Stomach (tissue), 9 donors: ENCODE measurements around the gene ZBTB44. TPM values are rescaled to one million over a fixed set of nuclear protein-coding genes. Genes with fewer than 3 reads are reported as not detected.

Experiments
- DNase-seq, 2 donors: peaks; one replicate each; pipeline versions ENCODE4 v3.0.0 to v3.0.0-alpha.2; 2013 to 2019
- H3K27ac ChIP-seq, 5 donors: fragments of 200-600 bp in 4 of 5; sonication (generic) in 4 of 5; one replicate each; pipeline ENCODE4 v1.5.1; 2013 to 2019; ENCODE audit warnings: mild to moderate bottlenecking in 1 of 5, moderate library complexity in 1 of 5
- H3K27me3 ChIP-seq, 3 donors: fragments of 200-600 bp; sonication (generic); one replicate each; pipeline ENCODE4 v1.5.1; 2017 to 2019; ENCODE audit warnings: mixed run types in 1 of 3
- H3K36me3 ChIP-seq, 4 donors: fragments of 200-600 bp; sonication (generic); 1 replicate in 3 of 4; 2 replicates in 1 of 4; pipeline ENCODE4 v1.5.1; 2016 to 2019
- H3K4me1 ChIP-seq, 4 donors: fragments of 200-600 bp; sonication (generic); one replicate each; pipeline ENCODE4 v1.5.1; 2016 to 2019
- H3K4me3 ChIP-seq, 4 donors: fragments of 200-600 bp; sonication (generic) in 3 of 4; one replicate each; pipeline ENCODE4 v1.5.1; 2016 to 2019; ENCODE audit warnings: mild to moderate bottlenecking in 1 of 4
- H3K9me3 ChIP-seq, 4 donors: fragments of 200-600 bp; sonication (generic); one replicate each; pipeline ENCODE4 v1.5.1; 2016 to 2019
- EP300 ChIP-seq: sonication (generic); formaldehyde crosslinking; IDR thresholded peaks from one replicate; pipeline ENCODE4 v1.6.1; 2017; ENCODE audit warnings: antibody characterized with exemption
- POLR2A ChIP-seq, 4 donors: fragments of 450-650 bp; IDR thresholded peaks; one replicate each; pipeline ENCODE4 v1.6.1; 2016; ENCODE audit warnings: antibody characterized with exemption in 4 of 4, control low read depth in 2 of 4, mild to moderate bottlenecking in 1 of 4, moderate library complexity in 1 of 4
- POLR2AphosphoS5 ChIP-seq, 3 donors: sonication (generic); formaldehyde crosslinking; IDR thresholded peaks; one replicate each; pipeline ENCODE4 v1.6.1; 2016; ENCODE audit warnings: antibody characterized with exemption in 3 of 3
- WGBS, 5 donors: extraction: QIAGEN DNeasy Blood & Tissue Kit in 3 of 5; methylation state at CpG; one replicate each; pipeline versions ENCODE4 v1.1.5 to v1.1.7; 2013 to 2018; 5-methylcytosine and 5-hydroxymethylcytosine counted together
- intact Hi-C: fragments of 100-400 bp; cut with DNase I; formaldehyde crosslinking; loops from one replicate; pipeline ENCODE4 v1.15.1; 2023; ENCODE audit warnings: low total_unique reads
- polyA plus RNA-seq, 3 donors: library from polyadenylated mRNA; stranded (reverse); fragments of 200-250 nt; gene quantifications; one replicate each; pipeline ENCODE4 v1.2.3, GENCODE V29; 2013
- total RNA-seq, 5 donors: library from RNA; depleted of rRNA; stranded (reverse); fragments of >200 nt; gene quantifications; one replicate each; pipeline versions ENCODE4 v1.1.0 to v1.2.3, GENCODE V29; 2014 to 2016
- TF ChIP-seq, protein P1 (sequence below), 7 experiments: fragments of 450-650 bp in 4 of 7; fragments of 200-600 bp in 3 of 7; sonication (generic) in 3 of 7; IDR thresholded peaks; one replicate each; pipeline ENCODE4 v1.5.1; 2016 to 2019; ENCODE audit warnings: antibody characterized with exemption in 7 of 7, control low read depth in 2 of 7, mild to moderate bottlenecking in 1 of 7
- donor health status: healthy with polysubstance abuse.
- donor health status: Bipolar disorder and iron deficiency.
- donor health status: healthy.

ZBTB44 gene
- total and polyA plus RNA-seq, 8 donors, result 8.4 to 123 (median 35.9) TPM

DNA sequence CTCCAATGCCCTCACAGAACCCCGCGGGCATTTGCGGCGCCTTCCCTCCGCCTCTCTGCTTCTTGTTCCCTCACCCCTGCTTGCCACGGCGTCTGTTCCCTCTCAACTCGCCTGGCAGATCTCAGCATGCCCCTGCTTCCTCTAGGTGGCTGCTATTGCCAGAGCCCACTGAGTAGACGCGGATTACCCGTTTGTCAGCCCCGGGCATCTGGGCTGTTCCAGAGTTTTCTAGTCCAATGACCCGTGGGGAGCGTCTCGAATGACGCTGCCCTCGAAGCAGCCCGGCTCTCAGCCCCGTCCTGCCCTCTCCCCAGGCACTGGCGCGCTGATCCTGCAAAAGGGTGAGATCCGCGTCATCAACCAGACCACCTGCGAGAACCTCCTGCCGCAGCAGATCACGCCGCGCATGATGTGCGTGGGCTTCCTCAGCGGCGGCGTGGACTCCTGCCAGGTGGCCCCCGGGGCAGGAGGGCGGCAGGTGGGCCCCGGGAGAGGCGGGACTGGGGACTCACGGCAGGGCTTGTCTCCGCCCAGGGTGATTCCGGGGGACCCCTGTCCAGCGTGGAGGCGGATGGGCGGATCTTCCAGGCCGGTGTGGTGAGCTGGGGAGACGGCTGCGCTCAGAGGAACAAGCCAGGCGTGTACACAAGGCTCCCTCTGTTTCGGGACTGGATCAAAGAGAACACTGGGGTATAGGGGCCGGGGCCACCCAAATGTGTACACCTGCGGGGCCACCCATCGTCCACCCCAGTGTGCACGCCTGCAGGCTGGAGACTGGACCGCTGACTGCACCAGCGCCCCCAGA is 105.4 kb downstream of the ZBTB44 start:
- peak overlapping the region in 2 of 5 donors; percentile 69 to 89 for H3K27ac ChIP-seq
- intact Hi-C loops, result loop anchor here (10.0 kb wide), 1 partner anchor 215 kb away; the partner anchor contains the start of gene ADAMTS8
- WGBS, 5 donors, result 91 to 93% (median 92%) methylated on average over 40 to 53 of the region's 53 CpGs
- H3K27me3 ChIP-seq, result peaks cover 0 to 4% (median 0%) of the 10 kb centered on the region in 3 donors
- peak; percentile 5 to 24 for DNase-seq
- no peak overlapping the region for H3K4me3 ChIP-seq
- H3K4me1 ChIP-seq, result peaks cover 8 to 16% (median 9%) of the 10 kb centered on the region in 4 donors
- no peak for TF ChIP-seq POLR2A (IDR thresholded peaks at IDR 0.05)
- TF ChIP-seq EP300, result peak; percentile 65
- TF ChIP-seq, protein P1, sequence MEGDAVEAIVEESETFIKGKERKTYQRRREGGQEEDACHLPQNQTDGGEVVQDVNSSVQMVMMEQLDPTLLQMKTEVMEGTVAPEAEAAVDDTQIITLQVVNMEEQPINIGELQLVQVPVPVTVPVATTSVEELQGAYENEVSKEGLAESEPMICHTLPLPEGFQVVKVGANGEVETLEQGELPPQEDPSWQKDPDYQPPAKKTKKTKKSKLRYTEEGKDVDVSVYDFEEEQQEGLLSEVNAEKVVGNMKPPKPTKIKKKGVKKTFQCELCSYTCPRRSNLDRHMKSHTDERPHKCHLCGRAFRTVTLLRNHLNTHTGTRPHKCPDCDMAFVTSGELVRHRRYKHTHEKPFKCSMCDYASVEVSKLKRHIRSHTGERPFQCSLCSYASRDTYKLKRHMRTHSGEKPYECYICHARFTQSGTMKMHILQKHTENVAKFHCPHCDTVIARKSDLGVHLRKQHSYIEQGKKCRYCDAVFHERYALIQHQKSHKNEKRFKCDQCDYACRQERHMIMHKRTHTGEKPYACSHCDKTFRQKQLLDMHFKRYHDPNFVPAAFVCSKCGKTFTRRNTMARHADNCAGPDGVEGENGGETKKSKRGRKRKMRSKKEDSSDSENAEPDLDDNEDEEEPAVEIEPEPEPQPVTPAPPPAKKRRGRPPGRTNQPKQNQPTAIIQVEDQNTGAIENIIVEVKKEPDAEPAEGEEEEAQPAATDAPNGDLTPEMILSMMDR (IDR thresholded peaks at IDR 0.05), result no peak
- TF ChIP-seq POLR2AphosphoS5 (IDR thresholded peaks at IDR 0.05), result peak in 1 of 3 donors; percentile 23
- H3K9me3 ChIP-seq, result no peaks in the 10 kb centered on the region
- peaks cover 0 to 52% (median 41%) of the 10 kb centered on the region in 4 donors for H3K36me3 ChIP-seq

DNA sequence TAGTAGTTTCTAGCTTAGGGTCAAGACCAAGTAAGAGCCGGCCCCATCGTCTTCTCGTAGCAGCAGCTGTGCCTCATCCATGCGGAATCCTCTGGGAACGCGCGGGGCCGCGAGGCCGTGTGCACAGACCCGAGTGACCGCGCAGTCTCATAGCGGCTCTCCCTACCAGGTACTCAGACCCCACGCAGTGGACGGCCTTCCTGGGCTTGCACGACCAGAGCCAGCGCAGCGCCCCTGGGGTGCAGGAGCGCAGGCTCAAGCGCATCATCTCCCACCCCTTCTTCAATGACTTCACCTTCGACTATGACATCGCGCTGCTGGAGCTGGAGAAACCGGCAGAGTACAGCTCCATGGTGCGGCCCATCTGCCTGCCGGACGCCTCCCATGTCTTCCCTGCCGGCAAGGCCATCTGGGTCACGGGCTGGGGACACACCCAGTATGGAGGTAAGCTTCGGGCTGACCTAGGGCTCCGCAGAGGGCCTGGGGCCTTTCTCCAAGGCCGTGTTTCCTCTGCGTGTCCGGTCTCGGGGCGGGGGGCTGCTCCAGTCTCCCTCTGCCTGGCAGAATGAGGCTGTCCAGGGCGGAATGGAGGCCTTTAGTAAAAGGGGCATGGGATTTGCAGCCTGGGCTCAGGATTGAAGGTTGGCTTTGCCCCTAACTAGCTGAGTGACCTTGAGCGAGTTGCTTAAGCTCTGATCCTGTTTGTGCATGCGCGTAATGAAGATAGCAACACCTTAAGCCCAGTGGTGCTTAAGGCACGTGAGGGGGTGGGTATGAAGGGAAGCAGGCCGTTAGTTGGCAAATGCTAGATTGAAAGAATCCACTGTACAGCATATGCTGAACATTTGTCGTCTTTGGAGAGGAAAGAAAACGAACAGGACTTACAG is 106.2 kb downstream of the ZBTB44 start:
- no peaks in the 10 kb centered on the region for H3K9me3 ChIP-seq
- peak overlapping the region in 2 of 5 donors; percentile 69 to 89 for H3K27ac ChIP-seq
- DNase-seq, result peak; percentile 24 to 26
- peaks cover 8 to 14% (median 9%) of the 10 kb centered on the region in 4 donors for H3K4me1 ChIP-seq
- peaks cover 0 to 61% (median 42%) of the 10 kb centered on the region in 4 donors for H3K36me3 ChIP-seq
- TF ChIP-seq POLR2A (IDR thresholded peaks at IDR 0.05), result no peak
- peak in 1 of 3 donors; percentile 2 for TF ChIP-seq POLR2AphosphoS5 (IDR thresholded peaks at IDR 0.05)
- peaks cover 0 to 4% (median 0%) of the 10 kb centered on the region in 3 donors for H3K27me3 ChIP-seq
- 87 to 93% (median 91%) methylated on average over 31 to 45 of the region's 45 CpGs for WGBS, 5 donors
- H3K4me3 ChIP-seq, result no peak overlapping the region
- intact Hi-C loops, result loop anchor here (10.0 kb wide), 1 partner anchor 216 kb away; the partner anchor contains the start of gene ADAMTS8

DNA sequence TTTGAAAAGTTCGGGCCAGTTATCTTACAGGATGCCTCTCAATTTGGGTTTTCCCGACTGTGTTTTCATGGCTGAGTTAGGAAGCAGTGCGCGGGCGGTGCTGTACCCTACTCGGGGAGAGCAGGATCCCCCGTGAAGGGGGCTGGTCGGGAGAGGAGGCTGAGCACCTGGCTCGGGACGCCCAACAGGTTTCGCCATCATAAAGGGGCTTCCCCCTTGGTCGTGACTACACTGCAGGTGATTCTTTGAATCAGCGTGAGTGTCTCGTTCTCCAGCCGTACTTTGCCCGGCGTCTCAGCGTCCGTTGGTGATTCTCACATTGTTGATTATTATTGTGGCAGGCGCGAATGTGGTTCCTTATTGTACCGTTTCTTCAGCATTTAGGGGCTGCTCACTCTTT is 108.6 kb downstream of the ZBTB44 start:
- 83 to 93% (median 89%) methylated on average over 22 of the region's 22 CpGs for WGBS, 5 donors
- no peak for TF ChIP-seq EP300
- no peak for TF ChIP-seq POLR2A (IDR thresholded peaks at IDR 0.05)
- TF ChIP-seq, protein P1 (IDR thresholded peaks at IDR 0.05), result no peak
- TF ChIP-seq POLR2AphosphoS5 (IDR thresholded peaks at IDR 0.05), result no peak
- no peaks in the 10 kb centered on the region for H3K9me3 ChIP-seq
- H3K27ac ChIP-seq, result peak overlapping the region in 2 of 5 donors; percentile 22 to 89
- H3K4me3 ChIP-seq, result no peak overlapping the region
- H3K27me3 ChIP-seq, result no peaks in the 10 kb centered on the region
- H3K4me1 ChIP-seq, result peaks cover 0 to 4% (median 0%) of the 10 kb centered on the region in 4 donors
- peak; percentile 0 to 20 for DNase-seq
- intact Hi-C loops, result loop anchor here (10.0 kb wide), 1 partner anchor 219 kb away; the partner anchor contains the start of gene ADAMTS8
- peaks cover 0 to 75% (median 59%) of the 10 kb centered on the region in 4 donors for H3K36me3 ChIP-seq

DNA sequence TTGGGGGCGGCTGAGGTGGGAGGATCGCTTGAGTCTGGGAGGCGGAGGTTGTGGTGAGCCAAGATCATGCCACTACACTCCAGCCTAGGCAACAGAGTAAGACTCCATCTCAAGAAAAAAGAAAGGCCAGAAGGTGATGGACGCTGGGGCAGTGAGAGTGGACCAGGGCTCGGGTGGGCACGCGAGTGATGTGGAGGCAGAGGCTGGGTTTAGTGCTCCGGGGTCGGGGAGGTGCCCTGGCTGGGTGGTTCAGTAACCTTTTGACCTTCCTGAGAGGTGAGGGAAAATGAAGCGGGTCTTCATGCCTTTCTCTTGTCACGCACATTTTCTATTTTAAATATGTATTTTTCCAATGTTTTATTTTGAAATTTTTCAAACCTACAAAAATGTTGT is 110.0 kb downstream of the ZBTB44 start:
- Histone ChIP-seq H3K36me3 (peaks cover 4 to 80% (median 66%) of the 10 kb centered on the region in 4 donors), H3K27me3 (no peaks in the 10 kb centered on the region), H3K9me3 (no peaks in the 10 kb centered on the region), H3K4me1 (peaks cover 0 to 4% (median 0%) of the 10 kb centered on the region in 4 donors), H3K4me3 (no peak overlapping the region), H3K27ac (no peak overlapping the region)
- TF ChIP-seq POLR2AphosphoS5 (IDR thresholded peaks at IDR 0.05), result no peak
- TF ChIP-seq, protein P1 (IDR thresholded peaks at IDR 0.05), result no peak
- no peak for TF ChIP-seq POLR2A (IDR thresholded peaks at IDR 0.05)
- 93 to 96% (median 94%) methylated on average over 11 of the region's 11 CpGs for WGBS, 5 donors
- DNase-seq, result no peak
- intact Hi-C loops, result loop anchor here (10.0 kb wide), 1 partner anchor 220 kb away; the partner anchor contains the start of gene ADAMTS8
